Fibroblast of the aortic adventitia (primary cell): Measurements from ENCODE around the gene ZNF782. TPM values are rescaled to one million over a fixed set of nuclear protein-coding genes. Genes with fewer than 3 reads are reported as not detected.
"Not testable (repeated sequence)": the region's sequence is repeated elsewhere in the genome, so short reads cannot be mapped to it uniquely, and the experiment has no call there.

Source experiments
- DNase-seq: peaks from one replicate; pipeline ENCODE4 v3.0.0-alpha.2; 2010; ENCODE audit warnings: low read depth
- H3K4me3 ChIP-seq: 2 replicates; pipeline ENCODE4 v1.5.1; 2011; ENCODE audit warnings: low read depth, mild to moderate bottlenecking, control low read depth, low read length, moderate library complexity
- total RNA-seq: library from RNA; depleted of rRNA; stranded (reverse); fragments of >200 nt; gene quantifications from 2 replicates; pipeline ENCODE4 v1.2.3, GENCODE V29; 2012; ENCODE audit warnings: low replicate concordance
- TF ChIP-seq, protein P1 (sequence below): IDR thresholded peaks from 2 replicates; pipeline ENCODE4 v1.5.1; 2011; ENCODE audit warnings: mild to moderate bottlenecking, low read length, control low read depth, inconsistent platforms; ENCODE audit not compliant: insufficient read depth

Gene ZNF782
- total RNA-seq, 1 donor: 7.1 TPM

DNA sequence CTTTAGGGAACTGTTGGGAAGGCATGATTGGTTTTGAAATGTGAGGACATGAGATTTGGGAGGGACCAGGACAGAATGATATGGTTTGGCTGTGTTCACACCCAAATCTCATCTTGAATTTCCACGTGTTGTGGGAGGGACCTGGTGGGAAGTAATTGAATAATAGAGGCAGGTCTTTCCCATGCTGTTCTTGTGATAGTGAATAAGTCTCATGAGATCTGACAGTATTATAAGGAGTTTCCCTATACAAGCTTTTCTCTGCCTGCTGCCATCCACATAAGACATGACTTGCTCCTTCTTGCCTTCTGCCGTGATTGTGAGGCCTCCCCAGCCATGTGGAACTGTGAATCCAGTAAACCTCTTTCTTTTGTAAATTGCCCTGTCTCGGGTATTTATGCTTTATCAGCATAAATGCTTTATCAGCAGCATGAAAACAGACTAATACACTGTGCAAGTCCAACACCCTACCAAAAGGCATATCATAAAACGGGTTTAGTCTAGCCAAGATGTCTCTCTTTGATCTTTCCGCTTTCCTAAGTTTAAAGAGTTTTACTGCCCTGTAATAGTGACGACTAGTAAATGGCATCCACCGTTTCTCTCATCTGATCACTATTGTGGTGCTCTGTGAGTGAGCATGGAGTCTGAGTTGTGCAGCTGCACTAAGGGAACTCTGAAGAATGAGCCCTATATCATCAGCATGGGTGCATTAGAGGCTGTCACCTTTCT is 12.9 kb upstream of the ZNF782 start:
- no peak for DNase-seq
- no peak overlapping the region for H3K4me3 ChIP-seq
- TF ChIP-seq, protein P1, sequence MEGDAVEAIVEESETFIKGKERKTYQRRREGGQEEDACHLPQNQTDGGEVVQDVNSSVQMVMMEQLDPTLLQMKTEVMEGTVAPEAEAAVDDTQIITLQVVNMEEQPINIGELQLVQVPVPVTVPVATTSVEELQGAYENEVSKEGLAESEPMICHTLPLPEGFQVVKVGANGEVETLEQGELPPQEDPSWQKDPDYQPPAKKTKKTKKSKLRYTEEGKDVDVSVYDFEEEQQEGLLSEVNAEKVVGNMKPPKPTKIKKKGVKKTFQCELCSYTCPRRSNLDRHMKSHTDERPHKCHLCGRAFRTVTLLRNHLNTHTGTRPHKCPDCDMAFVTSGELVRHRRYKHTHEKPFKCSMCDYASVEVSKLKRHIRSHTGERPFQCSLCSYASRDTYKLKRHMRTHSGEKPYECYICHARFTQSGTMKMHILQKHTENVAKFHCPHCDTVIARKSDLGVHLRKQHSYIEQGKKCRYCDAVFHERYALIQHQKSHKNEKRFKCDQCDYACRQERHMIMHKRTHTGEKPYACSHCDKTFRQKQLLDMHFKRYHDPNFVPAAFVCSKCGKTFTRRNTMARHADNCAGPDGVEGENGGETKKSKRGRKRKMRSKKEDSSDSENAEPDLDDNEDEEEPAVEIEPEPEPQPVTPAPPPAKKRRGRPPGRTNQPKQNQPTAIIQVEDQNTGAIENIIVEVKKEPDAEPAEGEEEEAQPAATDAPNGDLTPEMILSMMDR: no peak

DNA sequence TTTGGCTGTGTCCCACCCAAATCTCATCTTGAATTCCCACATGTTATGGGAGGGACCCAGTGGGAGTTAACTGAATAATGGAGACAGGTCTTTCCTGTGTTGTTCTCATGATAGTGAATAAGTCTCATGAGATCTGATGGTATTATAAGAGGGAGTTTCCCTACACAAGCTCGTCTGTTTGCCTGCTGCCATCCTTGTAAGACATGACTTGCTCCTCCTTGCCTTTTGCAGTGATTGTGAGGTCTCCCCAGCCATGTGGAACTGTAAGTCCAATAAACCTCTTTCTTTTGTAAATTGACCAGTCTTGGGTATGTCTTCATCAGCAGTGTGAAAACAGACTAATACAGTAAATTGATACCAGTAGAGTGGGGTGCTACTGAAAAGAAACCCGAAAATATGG is 10.9 kb upstream of the ZNF782 start:
- not testable (repeated sequence) for H3K4me3 ChIP-seq, DNase-seq

DNA sequence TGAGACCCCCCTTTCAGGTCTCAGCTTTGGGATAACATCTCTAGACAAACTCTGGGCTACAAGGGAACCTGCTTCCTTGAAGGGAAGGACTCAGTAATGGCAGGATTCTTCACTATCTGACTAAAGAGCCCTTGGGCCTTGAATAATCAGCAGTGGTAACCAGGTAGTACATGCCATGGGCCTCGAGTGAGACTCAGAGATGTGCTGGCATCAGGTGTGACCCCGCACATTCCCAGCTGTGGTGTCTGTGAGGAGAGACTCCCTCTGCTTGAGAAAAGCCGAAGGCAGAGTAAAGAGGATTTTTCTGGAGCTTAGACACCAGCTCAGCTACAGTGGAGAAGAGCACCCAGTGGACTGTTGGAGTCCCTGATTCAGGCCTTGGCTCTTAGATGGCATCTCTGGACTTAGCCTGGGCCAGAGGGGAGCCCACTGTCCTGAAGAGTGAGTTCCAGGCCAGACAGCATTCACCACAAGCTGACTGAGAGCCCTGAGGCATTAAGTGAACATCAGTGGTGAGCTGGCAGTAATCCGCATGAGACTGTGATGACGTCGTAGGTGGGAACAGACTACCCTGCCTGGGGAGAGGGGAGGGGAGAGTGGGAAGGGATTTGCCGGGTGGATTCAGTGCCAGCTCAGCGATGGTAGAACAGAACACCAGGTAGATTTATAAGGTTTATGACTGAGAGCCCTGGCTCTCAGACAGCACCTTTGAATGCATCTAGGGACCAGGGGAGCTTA is 5.3 kb upstream of the ZNF782 start:
- TF ChIP-seq, protein P1: no peak

DNA sequence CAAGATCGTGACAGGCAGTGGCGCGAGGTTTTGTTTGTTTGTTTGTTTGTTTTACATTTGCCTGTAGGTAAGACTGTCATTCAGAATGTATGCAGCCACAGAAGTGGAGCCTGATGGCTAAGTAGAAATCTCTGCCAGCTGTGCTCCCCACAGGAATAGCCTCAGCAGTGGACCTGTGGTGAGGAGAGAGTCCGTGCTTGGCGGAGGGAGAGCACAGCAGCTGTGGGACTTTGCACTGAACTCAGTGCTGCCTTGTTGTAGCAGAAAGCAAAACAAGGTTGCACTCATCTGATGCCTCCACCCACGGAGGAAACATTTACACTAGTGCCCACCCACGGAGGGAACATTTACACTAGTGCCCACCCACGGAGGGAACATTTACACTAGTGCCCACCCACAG is 4.4 kb upstream of the ZNF782 start:
- no peak overlapping the region for H3K4me3 ChIP-seq
- no peak for DNase-seq
- TF ChIP-seq, protein P1: no peak

More for the DNA sequence above, 5.3 kb upstream of the ZNF782 start:
- no peak overlapping the region for H3K4me3 ChIP-seq
- peak; percentile 22 for DNase-seq

DNA sequence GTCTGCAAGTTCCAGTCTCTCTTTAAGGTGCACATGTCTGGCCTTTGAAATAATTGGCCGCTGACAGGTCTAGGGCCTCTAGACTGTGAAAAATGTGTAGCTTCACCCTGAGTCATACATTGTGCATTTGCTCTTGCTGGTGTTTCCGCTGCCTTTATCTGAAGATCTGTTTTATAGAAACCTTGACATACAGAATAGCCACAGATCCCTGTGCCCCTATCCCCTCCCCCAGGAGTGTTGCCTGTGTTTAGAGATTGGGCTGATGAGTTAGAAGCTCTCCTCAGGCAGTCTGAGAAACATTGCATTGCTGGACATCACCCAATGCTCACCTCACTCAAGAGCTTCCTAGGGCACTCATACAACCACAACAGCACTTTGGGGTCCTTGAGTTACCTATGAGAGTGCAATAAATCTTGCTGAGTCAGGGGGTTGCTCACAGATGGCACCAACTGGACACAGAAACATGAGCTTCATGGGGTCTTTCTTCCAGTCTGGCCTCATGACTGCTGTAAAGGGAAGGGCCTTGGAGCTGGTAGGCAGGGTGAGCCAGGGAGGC is 3.8 kb upstream of the ZNF782 start:
- TF ChIP-seq, protein P1: no peak
- DNase-seq: peak; percentile 16
- H3K4me3 ChIP-seq: no peak overlapping the region

DNA sequence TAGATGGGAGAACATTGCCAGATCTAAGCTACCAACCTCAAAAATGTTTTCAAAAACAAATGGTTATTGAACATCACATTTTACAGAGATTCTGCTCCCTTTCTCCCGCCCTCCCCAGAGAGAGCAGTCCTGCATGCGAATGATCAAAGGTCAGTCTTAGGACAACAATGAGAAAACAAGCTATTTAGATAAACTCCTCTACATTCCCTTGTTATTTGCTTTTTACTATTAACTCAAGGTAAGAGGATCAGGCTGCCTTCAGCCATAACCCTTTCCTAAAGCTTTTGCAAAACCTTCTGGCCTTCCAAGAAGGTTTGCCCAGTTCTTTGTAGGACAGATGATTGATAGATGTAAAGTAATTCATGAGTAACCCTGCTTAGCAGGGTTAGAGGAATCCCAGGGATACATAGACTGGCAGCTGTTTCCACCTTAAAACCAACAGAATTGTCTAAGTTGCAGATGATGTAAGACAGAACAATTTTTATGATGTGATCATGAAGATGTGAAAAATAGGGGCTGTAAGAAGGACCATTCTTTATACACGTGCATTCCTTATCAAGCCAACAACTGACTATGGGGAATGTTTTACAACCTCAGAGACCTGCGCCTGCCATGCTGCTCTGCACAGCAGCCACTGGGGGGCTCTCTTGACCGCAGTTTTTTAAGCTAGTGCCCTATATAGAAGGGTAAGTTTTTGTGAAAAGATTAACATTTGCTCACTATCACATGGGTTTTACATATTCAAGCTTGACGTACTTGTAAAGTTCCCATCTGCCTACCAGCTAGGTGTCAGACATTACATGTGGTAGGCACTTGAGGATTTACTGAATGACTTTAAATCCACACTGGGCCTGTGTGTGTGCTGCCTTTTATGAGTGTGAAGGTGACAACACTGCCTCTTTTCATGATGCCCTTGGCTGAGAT is 2.3 kb upstream of the ZNF782 start:
- H3K4me3 ChIP-seq: no peak overlapping the region
- TF ChIP-seq, protein P1: peak; percentile 91
- DNase-seq: peak; percentile 76
